ENCODE results near the gene TEX12. TPM values are rescaled to one million over a fixed set of nuclear protein-coding genes. Genes with fewer than 3 reads are reported as not detected.
"Not testable (repeated sequence)": the region's sequence is repeated elsewhere in the genome, so short reads cannot be mapped to it uniquely, and the experiment has no call there.

TEX12 gene
- total and polyA plus RNA-seq, 2 experiments from 2014 or later, result 1.1 TPM; not detected in 1

- not testable (repeated sequence) for H3K4me1 ChIP-seq (ENCODE audit: insufficient read depth); H2AFZ ChIP-seq; H3K36me3 ChIP-seq (ENCODE audit: insufficient read depth); H3K4me3 Mint-ChIP-seq; H4K20me1 ChIP-seq (replicated peaks; ENCODE audit: insufficient read depth); H3K27ac ChIP-seq (ENCODE audit: low read depth); H3K79me2 ChIP-seq (replicated peaks; ENCODE audit: insufficient read depth); H3K27me3 Mint-ChIP-seq (ENCODE audit: insufficient read depth, low read depth, poor library complexity); H3K4me3 ChIP-seq; H3K4me1 Mint-ChIP-seq; DNase-seq (ENCODE audit: low spot score); H3K36me3 Mint-ChIP-seq (ENCODE audit: low read depth); H3F3A ChIP-seq (replicated peaks; ENCODE audit: low read depth); H3K9me2 ChIP-seq (ENCODE audit: insufficient read depth); H3K27ac Mint-ChIP-seq; ATAC-seq; H3K27me3 ChIP-seq (ENCODE audit: insufficient read depth); H3K4me2 ChIP-seq; H3K9me3 Mint-ChIP-seq
Observed at GRCh38 chr11:112199101-112199500, 31.9 kb downstream of the TEX12 start.

DNA sequence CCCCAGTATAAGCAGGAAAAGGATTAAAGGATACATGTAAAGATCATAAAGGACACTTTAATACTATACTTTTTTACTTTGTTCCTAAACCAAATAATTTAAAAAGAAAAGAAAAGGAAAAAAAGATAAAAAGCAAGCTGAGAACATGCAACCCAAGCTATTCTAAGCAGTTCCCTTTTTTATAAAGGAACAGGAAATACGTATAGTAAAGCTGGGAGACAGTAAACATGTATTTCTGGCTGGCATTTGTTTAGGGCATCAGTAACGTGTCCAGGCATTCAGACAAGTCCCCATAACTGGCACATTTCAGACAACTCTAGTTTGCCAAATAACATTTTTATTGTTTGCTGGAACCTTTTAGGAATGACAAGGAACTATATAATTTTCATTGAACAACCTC, 33.1 kb downstream of the TEX12 start:
- H3K36me3 Mint-ChIP-seq (ENCODE audit: low read depth), result no peaks in the 10 kb centered on the region
- Histone ChIP-seq H2AFZ (no peak overlapping the region), H3K4me1 (ENCODE audit: insufficient read depth) (no peaks in the 10 kb centered on the region), H3K4me3 (no peak overlapping the region), H3K27ac (ENCODE audit: low read depth) (no peak overlapping the region), H3K4me2 (no peak overlapping the region), H3K36me3 (ENCODE audit: insufficient read depth) (no peaks in the 10 kb centered on the region), H3K79me2 (replicated peaks; ENCODE audit: insufficient read depth) (no peaks in the 10 kb centered on the region), H3F3A (replicated peaks; ENCODE audit: low read depth) (no peaks in the 10 kb centered on the region), H3K9me2 (ENCODE audit: insufficient read depth) (no peaks in the 10 kb centered on the region), H3K27me3 (ENCODE audit: insufficient read depth) (no peaks in the 10 kb centered on the region), H4K20me1 (replicated peaks; ENCODE audit: insufficient read depth) (0 out of 2 replicates have a peak, but pooled peaks cover 3% of the 10 kb centered on the region)
- no peaks in the 10 kb centered on the region for H3K4me1 Mint-ChIP-seq
- no peaks in the 10 kb centered on the region for H3K9me3 Mint-ChIP-seq
- no peak overlapping the region for H3K4me3 Mint-ChIP-seq
- H3K27me3 Mint-ChIP-seq (ENCODE audit: insufficient read depth, low read depth, poor library complexity), result peaks cover 4% of the 10 kb centered on the region
- TF ChIP-seq ZNF462 (CRISPR knock-in tag; IDR thresholded peaks at IDR 0.05), result no peak
- no peak for TF ChIP-seq NANOG (IDR thresholded peaks at IDR 0.05; ENCODE audit: borderline replicate concordance)
- TF ChIP-seq EZH2phosphoT487 (IDR thresholded peaks at IDR 0.05; ENCODE audit: unreplicated experiment), result no peak
- TF ChIP-seq, protein P1, sequence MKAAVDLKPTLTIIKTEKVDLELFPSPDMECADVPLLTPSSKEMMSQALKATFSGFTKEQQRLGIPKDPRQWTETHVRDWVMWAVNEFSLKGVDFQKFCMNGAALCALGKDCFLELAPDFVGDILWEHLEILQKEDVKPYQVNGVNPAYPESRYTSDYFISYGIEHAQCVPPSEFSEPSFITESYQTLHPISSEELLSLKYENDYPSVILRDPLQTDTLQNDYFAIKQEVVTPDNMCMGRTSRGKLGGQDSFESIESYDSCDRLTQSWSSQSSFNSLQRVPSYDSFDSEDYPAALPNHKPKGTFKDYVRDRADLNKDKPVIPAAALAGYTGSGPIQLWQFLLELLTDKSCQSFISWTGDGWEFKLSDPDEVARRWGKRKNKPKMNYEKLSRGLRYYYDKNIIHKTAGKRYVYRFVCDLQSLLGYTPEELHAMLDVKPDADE (IDR thresholded peaks at IDR 0.05), result no peak
- no peak for TF ChIP-seq CREB1 (CRISPR knock-in tag; IDR thresholded peaks at IDR 0.05; ENCODE audit: low read depth)
- no peak for TF ChIP-seq ZNF114 (CRISPR knock-in tag; IDR thresholded peaks at IDR 0.05)
- no peak for TF ChIP-seq EZH2 (IDR thresholded peaks at IDR 0.05; ENCODE audit: low read depth, unreplicated experiment)
- TF ChIP-seq JUNB (IDR thresholded peaks at IDR 0.05; ENCODE audit: unreplicated experiment), result no peak
- ATAC-seq, result no peak
- H3K27ac Mint-ChIP-seq, result no peak overlapping the region
- no peak for DNase-seq (ENCODE audit: low spot score)
